GM13976 (cell line): ENCODE data around the gene KCNC4.

Source experiments
- DNase-seq: peaks from one replicate; pipeline ENCODE4 v3.0.0; 2012; ENCODE audit warnings: low spot score
- in situ Hi-C: fragments of 300-500 bp; cut with MboI; formaldehyde crosslinking; loops from one replicate; pipeline ENCODE4 v1.12.0; 2022; ENCODE audit warnings: low sequenced_read_pairs, mixed read lengths, inconsistent platforms; ENCODE audit not compliant: unreplicated experiment
- TF ChIP-seq, protein P1 (sequence below): IDR thresholded peaks from 2 replicates; pipeline ENCODE4 v1.5.1; 2012; ENCODE audit warnings: borderline replicate concordance, mild to moderate bottlenecking; ENCODE audit not compliant: insufficient read depth; ENCODE audit errors: extremely low read depth, missing control alignments, control extremely low read depth

The KCNC4 gene

GRCh38 chr1:110210604-110211495 is 736 bp downstream of the KCNC4 start:
- in situ Hi-C loops = no loop called here
- peak; percentile 61 for DNase-seq
- TF ChIP-seq, protein P1, sequence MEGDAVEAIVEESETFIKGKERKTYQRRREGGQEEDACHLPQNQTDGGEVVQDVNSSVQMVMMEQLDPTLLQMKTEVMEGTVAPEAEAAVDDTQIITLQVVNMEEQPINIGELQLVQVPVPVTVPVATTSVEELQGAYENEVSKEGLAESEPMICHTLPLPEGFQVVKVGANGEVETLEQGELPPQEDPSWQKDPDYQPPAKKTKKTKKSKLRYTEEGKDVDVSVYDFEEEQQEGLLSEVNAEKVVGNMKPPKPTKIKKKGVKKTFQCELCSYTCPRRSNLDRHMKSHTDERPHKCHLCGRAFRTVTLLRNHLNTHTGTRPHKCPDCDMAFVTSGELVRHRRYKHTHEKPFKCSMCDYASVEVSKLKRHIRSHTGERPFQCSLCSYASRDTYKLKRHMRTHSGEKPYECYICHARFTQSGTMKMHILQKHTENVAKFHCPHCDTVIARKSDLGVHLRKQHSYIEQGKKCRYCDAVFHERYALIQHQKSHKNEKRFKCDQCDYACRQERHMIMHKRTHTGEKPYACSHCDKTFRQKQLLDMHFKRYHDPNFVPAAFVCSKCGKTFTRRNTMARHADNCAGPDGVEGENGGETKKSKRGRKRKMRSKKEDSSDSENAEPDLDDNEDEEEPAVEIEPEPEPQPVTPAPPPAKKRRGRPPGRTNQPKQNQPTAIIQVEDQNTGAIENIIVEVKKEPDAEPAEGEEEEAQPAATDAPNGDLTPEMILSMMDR = no peak

- in situ Hi-C loops = no loop called here
- no peak for DNase-seq
- TF ChIP-seq, protein P1 = no peak
These were observed 1.5 kb downstream of the KCNC4 start for GRCh38 chr1:110211496-110212168.

GRCh38 chr1:110212169-110213142 is 2.3 kb downstream of the KCNC4 start:
- TF ChIP-seq, protein P1 = no peak
- no peak for DNase-seq
- in situ Hi-C loops = no loop called here

- in situ Hi-C loops = no loop called here
- TF ChIP-seq, protein P1 = no peak
- DNase-seq = no peak
These were observed 3.0 kb downstream of the KCNC4 start for GRCh38 chr1:110213143-110213540.

GRCh38 chr1:110214454-110215404 is 4.6 kb downstream of the KCNC4 start:
- TF ChIP-seq, protein P1 = no peak
- no peak for DNase-seq
- in situ Hi-C loops = no loop called here
